Putamen (tissue), 1 donor: ENCODE results near the gene CTNNA3.
"Not testable (repeated sequence)": the region's sequence is repeated elsewhere in the genome, so short reads cannot be mapped to it uniquely, and the experiment has no call there.

Experiments used
- DNase-seq: peaks from one replicate; pipeline ENCODE4 v3.0.0-alpha.2; 2016; ENCODE audit warnings: low spot score

CTNNA3 gene

GRCh38 chr10:67246066-67246555 is 449.9 kb downstream of the CTNNA3 start:
- no peak for DNase-seq

- DNase-seq, result no peak
Measured at GRCh38 chr10:67242528-67242927, 453.5 kb downstream of the CTNNA3 start.

GRCh38 chr10:67241451-67241850 is 454.5 kb downstream of the CTNNA3 start:
- DNase-seq, result no peak

- no peak for DNase-seq
Measured at GRCh38 chr10:67239864-67240497, 456.0 kb downstream of the CTNNA3 start.

- not testable (repeated sequence) for DNase-seq
Measured at GRCh38 chr10:67230680-67231500, 465.1 kb downstream of the CTNNA3 start.

GRCh38 chr10:67225226-67225625 is 470.8 kb downstream of the CTNNA3 start:
- no peak for DNase-seq

GRCh38 chr10:67224553-67224952 is 471.4 kb downstream of the CTNNA3 start:
- no peak for DNase-seq

GRCh38 chr10:67222934-67223333 is 473.1 kb downstream of the CTNNA3 start:
- no peak for DNase-seq

- DNase-seq, result no peak
Measured at GRCh38 chr10:67221939-67222494, 474.0 kb downstream of the CTNNA3 start.

- no peak for DNase-seq
Measured at GRCh38 chr10:67211680-67212079, 484.3 kb downstream of the CTNNA3 start.

GRCh38 chr10:67207923-67208322 is 488.1 kb downstream of the CTNNA3 start:
- DNase-seq, result not testable (repeated sequence)

- DNase-seq, result no peak
Measured at GRCh38 chr10:67200913-67201564, 495.0 kb downstream of the CTNNA3 start.

- DNase-seq, result peak; percentile 13
Measured at GRCh38 chr10:67175354-67175753, 520.6 kb downstream of the CTNNA3 start.

GRCh38 chr10:67173787-67174186 is 522.2 kb downstream of the CTNNA3 start:
- no peak for DNase-seq

GRCh38 chr10:67171970-67172369 is 524.0 kb downstream of the CTNNA3 start:
- no peak for DNase-seq

- no peak for DNase-seq
Measured at GRCh38 chr10:67156239-67156638, 539.8 kb downstream of the CTNNA3 start.

GRCh38 chr10:67151471-67151870 is 544.5 kb downstream of the CTNNA3 start:
- DNase-seq, result no peak

GRCh38 chr10:67144530-67144929 is 551.5 kb downstream of the CTNNA3 start:
- no peak for DNase-seq

GRCh38 chr10:67141300-67141699 is 554.7 kb downstream of the CTNNA3 start:
- DNase-seq, result no peak

GRCh38 chr10:67140641-67141040 is 555.4 kb downstream of the CTNNA3 start:
- DNase-seq, result no peak

- DNase-seq, result peak; percentile 22
Measured at GRCh38 chr10:67127441-67127840, 568.6 kb downstream of the CTNNA3 start.

GRCh38 chr10:67119651-67120050 is 576.3 kb downstream of the CTNNA3 start:
- DNase-seq, result peak; percentile 44
